GM12865 (cell line): ENCODE measurements around the gene TRIM66.

Experiments used
- DNase-seq: peaks from one replicate; pipeline ENCODE4 v3.0.0; 2010; ENCODE audit warnings: low read depth
- H3K4me3 ChIP-seq: 2 replicates; pipeline ENCODE4 v1.5.1; 2011; ENCODE audit warnings: mild to moderate bottlenecking, low read depth, low read length, control low read depth
- CTCF ChIP-seq: IDR thresholded peaks from 2 replicates; pipeline ENCODE4 v1.5.1; 2011; ENCODE audit warnings: low read length, control low read depth, low read depth, inconsistent platforms; ENCODE audit not compliant: insufficient read depth; ENCODE audit errors: missing control alignments

TRIM66 gene

DNA sequence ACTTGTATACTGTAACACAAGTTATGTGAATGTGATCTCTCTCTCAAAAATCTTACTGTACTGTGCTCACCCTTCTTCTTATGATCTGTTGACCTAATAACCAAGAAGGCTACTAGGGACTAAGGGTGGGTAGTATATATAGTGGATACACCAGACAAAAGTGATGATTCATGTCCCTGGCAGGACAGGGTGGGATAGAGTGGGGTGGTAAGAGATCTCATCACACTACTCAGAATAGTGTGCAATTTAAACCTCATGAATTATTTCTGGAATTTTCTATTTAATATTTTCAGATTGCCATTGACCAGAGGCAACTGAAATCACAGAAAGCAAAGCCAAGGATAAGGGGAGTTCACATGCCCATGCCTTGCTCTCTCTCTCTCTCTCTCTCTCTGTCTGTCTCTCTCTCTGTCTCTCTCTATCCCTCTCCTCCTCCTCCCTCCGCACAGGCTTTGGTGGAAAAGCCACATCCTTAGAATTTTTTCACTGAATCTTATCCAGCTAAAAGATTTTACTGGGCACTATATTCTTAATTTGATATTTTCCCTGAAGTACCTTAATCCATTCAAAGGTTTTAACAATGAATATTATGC is 76.4 kb downstream of the TRIM66 start:
- no peak for DNase-seq
- no peak overlapping the region for H3K4me3 ChIP-seq
- TF ChIP-seq CTCF = no peak

- DNase-seq = peak; percentile 66
- TF ChIP-seq CTCF = peak; percentile 89
- H3K4me3 ChIP-seq = no peak overlapping the region
These were observed 78.3 kb downstream of the TRIM66 start for GRCh38 chr11:8604078-8604723.

DNA sequence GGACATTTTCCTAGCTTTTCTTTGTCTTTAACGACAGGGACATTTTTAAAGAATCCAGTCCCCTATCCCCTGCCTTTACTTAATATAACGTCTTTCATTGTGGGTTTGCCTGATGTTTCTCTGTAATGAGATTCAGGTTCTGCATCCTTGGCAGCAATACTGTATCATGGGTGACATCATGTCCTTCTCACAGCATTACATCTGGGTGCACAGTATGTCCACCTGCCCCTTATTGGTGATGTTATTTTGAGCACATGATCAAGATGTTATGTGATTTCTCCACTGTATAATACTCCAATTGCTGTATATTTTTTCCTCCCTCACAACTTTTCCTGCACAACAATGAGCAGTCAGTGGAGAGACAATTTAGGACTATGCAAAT is 78.8 kb downstream of the TRIM66 start:
- no peak for DNase-seq
- no peak for TF ChIP-seq CTCF
- no peak overlapping the region for H3K4me3 ChIP-seq

- no peak for TF ChIP-seq CTCF
- H3K4me3 ChIP-seq = no peak overlapping the region
These were observed 80.9 kb downstream of the TRIM66 start for GRCh38 chr11:8601376-8602133.

GRCh38 chr11:8598506-8598905 is 84.0 kb downstream of the TRIM66 start:
- H3K4me3 ChIP-seq = no peak overlapping the region
- no peak for DNase-seq
- TF ChIP-seq CTCF = no peak

More at GRCh38 chr11:8601376-8602133, 80.9 kb downstream of the TRIM66 start:
- no peak for DNase-seq

GRCh38 chr11:8597182-8597581 is 85.3 kb downstream of the TRIM66 start:
- no peak for TF ChIP-seq CTCF
- no peak for DNase-seq
- H3K4me3 ChIP-seq = no peak overlapping the region
